Measurements from ENCODE around the gene AP1AR.

DNA sequence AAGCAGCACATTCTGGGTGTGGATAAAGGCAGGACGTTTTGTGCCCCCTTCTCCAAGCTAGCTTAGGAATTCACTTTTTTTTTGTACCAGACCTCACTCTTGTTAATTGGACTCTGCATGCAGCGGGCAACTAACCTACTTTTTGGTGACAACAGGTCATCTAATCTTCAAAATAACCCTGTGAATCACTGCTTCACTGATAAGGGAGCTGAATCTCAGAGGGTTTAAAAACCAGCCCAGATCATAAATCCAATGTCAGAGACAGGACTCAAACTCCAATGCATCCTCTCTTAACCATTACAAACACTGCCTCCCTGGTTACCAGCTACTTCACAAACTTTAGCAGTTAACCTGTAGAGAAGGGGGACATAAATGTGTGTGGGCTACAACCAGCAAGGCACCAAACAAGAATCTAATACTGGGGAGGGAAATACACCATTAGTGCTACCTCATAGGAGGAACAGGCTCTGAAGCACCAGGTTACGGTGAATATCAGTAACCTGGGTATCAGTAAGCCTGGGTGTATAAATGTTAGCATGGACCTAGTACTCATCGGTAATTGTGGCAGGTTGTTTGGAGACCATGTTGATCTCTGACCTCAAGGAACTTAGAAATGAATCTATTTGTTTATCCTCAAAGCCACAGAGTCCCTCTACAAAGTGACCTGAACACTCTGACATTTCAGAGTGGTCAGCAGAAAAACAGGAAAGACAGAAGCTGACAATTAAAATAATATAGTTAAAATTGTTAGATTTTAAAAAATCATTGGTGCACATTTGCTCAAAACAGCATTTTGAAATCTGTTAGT, 51.5 kb downstream of the AP1AR start:
- TF ChIP-seq JUN (IDR thresholded peaks at IDR 0.05; ENCODE audit: borderline replicate concordance, insufficient read depth, insufficient read length, low read depth) (no peak), POLR2A (IDR thresholded peaks at IDR 0.05; ENCODE audit: low read depth, low read length) (no peak), CTCF (IDR thresholded peaks at IDR 0.05; ENCODE audit: extremely low read depth in 1 of 2, insufficient read depth in 1 of 2, low read depth in 1 of 2, low read length in 2 of 2) (no peak), EZH2 (IDR thresholded peaks at IDR 0.05; ENCODE audit: borderline replicate concordance, low read depth, low read length, severe bottlenecking) (no peak), POLR2AphosphoS5 (IDR thresholded peaks at IDR 0.05; ENCODE audit: insufficient read depth, low read depth, low read length) (no peak), GATA2 (IDR thresholded peaks at IDR 0.05; ENCODE audit: insufficient read depth, insufficient read length, low read depth, low read length) (no peak), MYC (IDR thresholded peaks at IDR 0.05; ENCODE audit: low read depth, low read length) (no peak)
- TF ChIP-seq, protein P1, sequence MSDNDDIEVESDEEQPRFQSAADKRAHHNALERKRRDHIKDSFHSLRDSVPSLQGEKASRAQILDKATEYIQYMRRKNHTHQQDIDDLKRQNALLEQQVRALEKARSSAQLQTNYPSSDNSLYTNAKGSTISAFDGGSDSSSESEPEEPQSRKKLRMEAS (IDR thresholded peaks at IDR 0.05; ENCODE audit: insufficient read depth, insufficient read length), result no peak
